Coronary artery (tissue), 2 donors: ENCODE data around the gene GM2A.
"Not testable (repeated sequence)": the region's sequence is repeated elsewhere in the genome, so short reads cannot be mapped to it uniquely, and the experiment has no call there.

ENCODE experiments used
- DNase-seq: peaks from one replicate; pipeline ENCODE4 v3.0.0-alpha.2; 2017; ENCODE audit warnings: low spot score
- H3K27ac ChIP-seq, 2 donors: fragments of 200-600 bp; sonication (generic); one replicate each; pipeline ENCODE4 v1.5.1; 2016 to 2019
- H3K4me3 ChIP-seq: fragments of 200-600 bp; sonication (generic); 2 replicates; pipeline ENCODE4 v1.5.1; 2016; ENCODE audit warnings: mild to moderate bottlenecking, moderate library complexity
- CTCF ChIP-seq: fragments of 200-600 bp; sonication (generic); IDR thresholded peaks from one replicate; pipeline ENCODE4 v1.5.1; 2019; ENCODE audit warnings: antibody characterized with exemption

Gene GM2A

GRCh38 chr5:151251621-151252020 is 1.4 kb upstream of the GM2A start:
- TF ChIP-seq CTCF = no peak
- H3K27ac ChIP-seq = no peak overlapping the region
- no peak for DNase-seq
- no peak overlapping the region for H3K4me3 ChIP-seq

- peak overlapping the region in 1 of 2 donors; percentile 86 for H3K27ac ChIP-seq
- no peak for DNase-seq
- H3K4me3 ChIP-seq = peak overlapping the region; percentile 85
- no peak for TF ChIP-seq CTCF
These were observed 593 bp downstream of the GM2A start for GRCh38 chr5:151253605-151253950.

GRCh38 chr5:151254556-151254955 is 1.6 kb downstream of the GM2A start:
- H3K27ac ChIP-seq = no peak overlapping the region
- H3K4me3 ChIP-seq = peak overlapping the region; percentile 85
- no peak for TF ChIP-seq CTCF
- no peak for DNase-seq

- H3K27ac ChIP-seq, H3K4me3 ChIP-seq, DNase-seq: not testable (repeated sequence)
These were observed 2.0 kb downstream of the GM2A start for GRCh38 chr5:151254990-151255389.

GRCh38 chr5:151255621-151256286 is 2.8 kb downstream of the GM2A start:
- DNase-seq = no peak
- Histone ChIP-seq H3K27ac (no peak overlapping the region), H3K4me3 (no peak overlapping the region)
- TF ChIP-seq CTCF = no peak

- H3K4me3 ChIP-seq = no peak overlapping the region
- peak overlapping the region in 1 of 2 donors; percentile 38 for H3K27ac ChIP-seq
- no peak for DNase-seq
- no peak for TF ChIP-seq CTCF
These were observed 4.8 kb downstream of the GM2A start for GRCh38 chr5:151257731-151258181.

- no peak for TF ChIP-seq CTCF
- no peak overlapping the region for H3K4me3 ChIP-seq
- H3K27ac ChIP-seq = peak overlapping the region in 1 of 2 donors; percentile 38
- DNase-seq = no peak
These were observed 5.2 kb downstream of the GM2A start for GRCh38 chr5:151258201-151258611.

- Histone ChIP-seq H3K27ac (no peak overlapping the region), H3K4me3 (no peak overlapping the region)
- no peak for DNase-seq
- TF ChIP-seq CTCF = no peak
These were observed 5.8 kb downstream of the GM2A start for GRCh38 chr5:151258816-151259215.
